GM12878 (cell line): ENCODE results near the gene METRN. TPM values are rescaled to one million over a fixed set of nuclear protein-coding genes. Genes with fewer than 3 reads are reported as not detected.

ENCODE experiments used
- ATAC-seq: fragments of 200-7000 bp; cut with Tn5 transposase; 3 replicates; pipeline ENCODE4 v1.9.1; 2020; ENCODE audit warnings: mild to moderate bottlenecking, moderate library complexity
- BruUV-seq: library from RNA; stranded (reverse); fragments of 400-500 nt; replicated peaks from 2 replicates; lab custom pipeline; 2021; lab: Mats Ljungman, UMichigan
- CTCF ChIA-PET: fragments of 300-600 bp; sonication (Branson Sonifier 250); formaldehyde crosslinking; extraction: SDS; loops from one replicate; lab custom pipeline; 2021; ENCODE audit warnings: inconsistent platforms; lab: Yijun Ruan, JAX
- POLR2A ChIA-PET: fragments of 350-600 bp; formaldehyde crosslinking; extraction: SDS; loops from one replicate; lab custom pipeline; 2021; ENCODE audit warnings: inconsistent platforms; lab: Charles Lee
- RAD21 ChIA-PET: fragments of 300-600 bp; sonication (Branson Sonifier 250); formaldehyde crosslinking; loops from one replicate; lab custom pipeline; 2023; ENCODE audit warnings: antibody characterized with exemption; ENCODE audit not compliant: unreplicated experiment; lab: Charles Lee
- SMC1A ChIA-PET: fragments of 300-600 bp; sonication (Branson Sonifier 250); formaldehyde crosslinking; loops from one replicate; lab custom pipeline; 2023; ENCODE audit not compliant: unreplicated experiment, uncharacterized antibody; lab: Charles Lee
- DNase-seq: peaks from one replicate; pipeline ENCODE4 v3.0.0-alpha.2; 2011; ENCODE audit warnings: low read depth, low spot score
- FAIRE-seq: peaks from 3 replicates; lab custom pipeline; 2011; peaks lifted over from hg19 to GRCh38; lab: Jason Lieb, UNC
- H2AFZ ChIP-seq: 2 replicates; pipeline ENCODE4 v1.6.0; 2011; ENCODE audit warnings: low read depth, low read length, control low read depth; ENCODE audit not compliant: control insufficient read depth
- H3K27ac ChIP-seq: 2 replicates; pipeline ENCODE4 v1.5.1; 2011; ENCODE audit warnings: control low read depth; ENCODE audit not compliant: control insufficient read depth, insufficient read depth
- H3K27me3 ChIP-seq, 2 experiments: replicated peaks in 1 of 2; 2 replicates each; pipeline versions ENCODE4 v1.6.0 to v1.6.1; 2011; ENCODE audit warnings: low read length in 1 of 2; ENCODE audit not compliant: control insufficient read depth in 2 of 2, insufficient read depth in 2 of 2
- H3K36me3 ChIP-seq, 2 experiments: 2 replicates each; pipeline ENCODE4 v1.5.1; 2011; ENCODE audit warnings: low read length in 1 of 2; ENCODE audit not compliant: control insufficient read depth in 2 of 2, insufficient read depth in 2 of 2
- H3K4me1 ChIP-seq: 2 replicates; pipeline ENCODE4 v1.6.1; 2011; ENCODE audit warnings: mild to moderate bottlenecking, low read length, moderate library complexity, mixed read lengths; ENCODE audit not compliant: control insufficient read depth, insufficient read depth
- H3K4me2 ChIP-seq: 2 replicates; pipeline ENCODE4 v1.6.0; 2011; ENCODE audit warnings: control low read depth; ENCODE audit not compliant: control insufficient read depth, insufficient read depth
- H3K4me3 ChIP-seq: fragments of 200-600 bp; sonication (generic); 2 replicates; pipeline ENCODE4 v1.5.1; 2016
- H3K79me2 ChIP-seq: 2 replicates; pipeline ENCODE4 v1.6.0; 2011; ENCODE audit warnings: low read length; ENCODE audit not compliant: control insufficient read depth, insufficient read depth
- H3K9ac ChIP-seq: 2 replicates; pipeline ENCODE4 v1.8.0; 2011; ENCODE audit warnings: low read length, control low read depth, mixed read lengths; ENCODE audit not compliant: control insufficient read depth, insufficient read depth
- H3K9me3 ChIP-seq: replicated peaks from 3 replicates; pipeline ENCODE4 v1.5.1; 2011; ENCODE audit warnings: mild to moderate bottlenecking, low read length; ENCODE audit not compliant: control insufficient read depth, insufficient read depth
- H4K20me1 ChIP-seq: 2 replicates; pipeline ENCODE4 v1.6.0; 2011; ENCODE audit not compliant: control insufficient read depth, insufficient read depth
- CREM ChIP-seq: IDR thresholded peaks from 2 replicates; pipeline ENCODE4 v1.6.1; 2014; ENCODE audit warnings: antibody characterized with exemption, low read depth
- DPF2 ChIP-seq: fragments of 450-650 bp; IDR thresholded peaks from 2 replicates; pipeline ENCODE4 v1.6.1; 2017; ENCODE audit warnings: mild to moderate bottlenecking
- ESRRA ChIP-seq: IDR thresholded peaks from 2 replicates; pipeline ENCODE4 v1.6.1; 2012; ENCODE audit warnings: mild to moderate bottlenecking, low read length, improper control_type of control experiment
- HSF1 ChIP-seq: fragments of 150-350 bp; IDR thresholded peaks from 2 replicates; pipeline ENCODE4 v1.6.1; 2014; ENCODE audit warnings: mild to moderate bottlenecking, low read depth, low read length
- NFIC ChIP-seq: IDR thresholded peaks from 2 replicates; pipeline ENCODE4 v1.6.1; 2012; ENCODE audit warnings: low read depth, mild to moderate bottlenecking, inconsistent platforms, low read length, moderate library complexity
- NR2F1 ChIP-seq: fragments of 450-650 bp; conservative IDR thresholded peaks from 2 replicates; pipeline ENCODE4 v1.6.1; 2017; ENCODE audit warnings: mild to moderate bottlenecking
- REST ChIP-seq: IDR thresholded peaks from 2 replicates; pipeline ENCODE4 v1.6.1; 2012; ENCODE audit warnings: mild to moderate bottlenecking, low read depth, low read length
- SMC3 ChIP-seq: IDR thresholded peaks from 2 replicates; pipeline ENCODE4 v1.6.1; 2011; ENCODE audit warnings: low read length, improper control_type of control experiment, borderline replicate concordance
- SPI1 ChIP-seq: IDR thresholded peaks from 2 replicates; pipeline ENCODE4 v1.6.1; 2011; ENCODE audit warnings: low read depth, mild to moderate bottlenecking, low read length, moderate library complexity, borderline replicate concordance; ENCODE audit not compliant: insufficient read depth
- SUZ12 ChIP-seq: fragments of 200-600 bp; sonication (generic); IDR thresholded peaks from one replicate; pipeline ENCODE4 v1.6.1; 2018; ENCODE audit warnings: antibody characterized with exemption, mild to moderate bottlenecking; ENCODE audit not compliant: unreplicated experiment
- TCF7 ChIP-seq: IDR thresholded peaks from 2 replicates; pipeline ENCODE4 v1.6.1; 2014; ENCODE audit warnings: antibody characterized with exemption, borderline replicate concordance
- ZNF217 ChIP-seq: fragments of 450-650 bp; IDR thresholded peaks from 2 replicates; pipeline ENCODE4 v1.6.1; 2017; ENCODE audit warnings: antibody characterized with exemption, mild to moderate bottlenecking
- ZNF24 ChIP-seq: fragments of 450-650 bp; IDR thresholded peaks from 2 replicates; pipeline ENCODE4 v1.6.1; 2017; ENCODE audit warnings: antibody characterized with exemption, mild to moderate bottlenecking
- ZNF687 ChIP-seq: fragments of 450-650 bp; IDR thresholded peaks from 2 replicates; pipeline ENCODE4 v1.6.1; 2017; ENCODE audit warnings: mild to moderate bottlenecking, moderate library complexity
- WGBS: methylation state at CpG from one replicate; pipeline ENCODE4 v1.1.6; 2016; ENCODE audit warnings: low lambda C conversion rate; ENCODE audit not compliant: insufficient replicate concordance, insufficient coverage; ENCODE audit errors: missing lambda C conversion rate; 5-methylcytosine and 5-hydroxymethylcytosine counted together
- in situ Hi-C: fragments of 300-500 bp; cut with MboI; formaldehyde crosslinking; loops from 9 replicates; pipeline ENCODE4 v1.14.3; 2018; ENCODE audit warnings: mixed read lengths
- intact Hi-C: fragments of 100-400 bp; cut with micrococcal nuclease; formaldehyde crosslinking; loops from one replicate; pipeline ENCODE4 v1.14.2; 2022; ENCODE audit not compliant: unreplicated experiment
- polyA plus RNA-seq, 11 experiments: library from polyadenylated mRNA; depleted of rRNA in 4 of 11; unstranded in 6 of 11; stranded (reverse) in 5 of 11; fragments of >200 nt; fragmentation: Nextera tagmentation in 4 of 11; fragmentation: Illumina TruSeq in 1 of 11; extraction: Ambion mirVana in 4 of 11; extraction: Trizol in 1 of 11; gene quantifications; 1 replicate in 1 of 11; 2 replicates in 10 of 11; pipeline versions ENCODE4 v1.2.1 to v1.2.3, GENCODE V29; 2011 to 2016; ENCODE audit warnings: inconsistent platforms in 2 of 11, missing spikeins in 2 of 11, low read depth in 1 of 11
- total RNA-seq, 4 experiments: library from RNA; depleted of rRNA in 3 of 4; stranded (reverse); fragments of >200 nt in 3 of 4; fragmentation: Illumina TruSeq in 1 of 4; extraction: Trizol in 1 of 4; gene quantifications; 2 replicates each; pipeline versions ENCODE4 v1.2.1 to v1.2.3, GENCODE V29; 2013 to 2021

METRN gene
- total and polyA plus RNA-seq, 10 of the 15 experiments (the other 5 are each of a cell fraction or from before 2014, with no cell fraction given): 0.11 to 12.8 (median 1.1) TPM; not detected in 1

GRCh38 chr16:724188-725040 lies 9.5 kb downstream of the METRN start:
- no peaks in the 10 kb centered on the region for H3K27me3 ChIP-seq
- H3K79me2 ChIP-seq: no peaks in the 10 kb centered on the region; the same call in none of the 2 replicates
- DNase-seq (no peak), FAIRE-seq (no peak), ATAC-seq (no peak)
- H3K4me1 ChIP-seq: peaks cover 18% of the 10 kb centered on the region
- H3K4me2 ChIP-seq: no peak overlapping the region
- RAD21 ChIA-PET: interaction anchor here (0.5 to 2.3 kb wide), 2 partner anchors 11 to 12 kb away, joined by 3 to 6 read pairs; no protein-coding TSS in a partner anchor
- H2AFZ ChIP-seq: no peak overlapping the region
- CTCF ChIA-PET: interaction anchor here (1.0 to 1.7 kb wide), 3 partner anchors 12 to 62 kb away, joined by 3 to 5 read pairs (median 3); no protein-coding TSS in a partner anchor
- no TSS peak for BruUV-seq
- intact Hi-C loops (no loop called here), in situ Hi-C loops (no loop called here)
- SMC1A ChIA-PET: interaction anchor here (1.7 kb wide), 1 partner anchor 10 kb away, joined by 3 read pairs; the partner anchor contains the start of gene METRN
- H4K20me1 ChIP-seq: no peaks in the 10 kb centered on the region
- no peak overlapping the region for H3K9ac ChIP-seq
- H3K9me3 ChIP-seq: no peaks in the 10 kb centered on the region
- no peak overlapping the region for H3K4me3 ChIP-seq
- POLR2A ChIA-PET: interaction anchor here (0.5 to 6.3 kb wide), 2 partner anchors 14 to 157 kb away, joined by 3 to 60 read pairs; partner anchors contain the start of gene CIAO3
- 50% methylated on average over 24 of the region's 29 CpGs for WGBS
- H3K27ac ChIP-seq: no peak overlapping the region
- no peaks in the 10 kb centered on the region; a peak in 1 of 4 replicates for H3K36me3 ChIP-seq
- TF ChIP-seq SUZ12: no peak
- TF ChIP-seq NR2F1: no peak
- no peak for TF ChIP-seq SPI1
- no peak for TF ChIP-seq CREM
- TF ChIP-seq ZNF24: no peak
- TF ChIP-seq TCF7: no peak
- TF ChIP-seq DPF2: no peak
- no peak for TF ChIP-seq REST
- TF ChIP-seq ESRRA: no peak
- no peak for TF ChIP-seq SMC3
- no peak for TF ChIP-seq ZNF217
- TF ChIP-seq NFIC: no peak
- TF ChIP-seq ZNF687: no peak
- no peak for TF ChIP-seq HSF1
